Adrenal gland (tissue), 12 donors: Measurements from ENCODE around the gene JADE2. TPM values are rescaled to one million over a fixed set of nuclear protein-coding genes. Genes with fewer than 3 reads are reported as not detected.
A peak's percentile ranks its signal among the peaks of the same experiment; 100 is the strongest.

ENCODE experiments used
- DNase-seq, 7 donors: peaks; one replicate each; pipeline ENCODE4 v3.0.0-alpha.2; 2019 to 2020
- H3K27ac ChIP-seq, 5 donors: fragments of 200-600 bp; sonication (generic) in 4 of 5; 1 replicate in 3 of 5; 2 replicates in 2 of 5; pipeline versions ENCODE4 v1.5.1 to v1.8.0; 2016 to 2020; ENCODE audit warnings: mild to moderate bottlenecking in 1 of 5
- H3K27me3 ChIP-seq: fragments of 200-600 bp; 2 replicates; pipeline ENCODE4 v1.8.0; 2021
- H3K36me3 ChIP-seq, 2 donors: fragments of 200-600 bp; replicated peaks in 1 of 2; 1 replicate in 1 of 2; 2 replicates in 1 of 2; pipeline versions ENCODE4 v1.5.1 to v1.8.0; 2018 to 2022
- H3K4me1 ChIP-seq, 2 donors: fragments of 200-600 bp; replicated peaks in 1 of 2; 1 replicate in 1 of 2; 2 replicates in 1 of 2; pipeline versions ENCODE4 v1.5.1 to v1.8.0; 2018 to 2021
- H3K4me3 ChIP-seq, 4 donors: fragments of 200-600 bp; sonication (generic) in 3 of 4; one replicate each; pipeline ENCODE4 v1.5.1; 2016 to 2018
- H3K9me3 ChIP-seq, 3 donors: fragments of 200-600 bp; sonication (generic) in 1 of 3; replicated peaks in 1 of 3; 1 replicate in 2 of 3; 2 replicates in 1 of 3; pipeline versions ENCODE4 v1.5.1 to v1.8.0; 2016 to 2021
- POLR2A ChIP-seq, 2 donors: fragments of 450-650 bp; IDR thresholded peaks; one replicate each; pipeline ENCODE4 v1.6.1; 2017; ENCODE audit warnings: antibody characterized with exemption in 2 of 2, mild to moderate bottlenecking in 2 of 2, moderate library complexity in 1 of 2
- WGBS, 4 donors: extraction: QIAGEN DNeasy Blood & Tissue Kit in 2 of 4; methylation state at CpG; one replicate each; pipeline versions ENCODE4 v1.1.5 to v1.1.7; 2013 to 2017; 5-methylcytosine and 5-hydroxymethylcytosine counted together
- intact Hi-C, 2 donors: fragments of 100-400 bp; cut with DNase I; formaldehyde crosslinking; loops; one replicate each; pipeline versions ENCODE4 v1.14.1 to v1.15.0; 2022 to 2023
- polyA plus RNA-seq, 3 donors: library from polyadenylated mRNA; stranded (reverse); fragments of 200-250 nt in 2 of 3; fragments of 350-450 nt in 1 of 3; fragmentation: Illumina TruSeq in 1 of 3; extraction: RNeasy Lipid Tissue Mini Kit (QIAGEN cat#74804) in 1 of 3; gene quantifications; one replicate each; pipeline ENCODE4 v1.2.3, GENCODE V29; 2013 to 2014
- total RNA-seq, 9 donors: library from RNA; depleted of rRNA in 4 of 9; stranded (reverse); fragments of >200 nt in 4 of 9; fragments of 120-200 nt in 1 of 9; fragmentation: NEBNext Ultra II Directional in 1 of 9; extraction: Animal tissue kit (Norgen Biotek cat#: 25700) in 1 of 9; gene quantifications; one replicate each; pipeline versions ENCODE4 v1.1.0 to v1.2.4, GENCODE V29; 2013 to 2023
- TF ChIP-seq, protein P1 (sequence below), 6 experiments: fragments of 450-650 bp in 4 of 6; fragments of 200-600 bp in 2 of 6; sonication (generic) in 1 of 6; IDR thresholded peaks; 1 replicate in 5 of 6; 2 replicates in 1 of 6; pipeline versions ENCODE4 v1.5.1 to v1.8.0; 2016 to 2021; ENCODE audit warnings: antibody characterized with exemption in 6 of 6, mild to moderate bottlenecking in 2 of 6, moderate library complexity in 1 of 6
- donor health status: healthy with polysubstance abuse.
- donor health status: Bipolar disorder and iron deficiency.
- donor health status: DM: yes; HTN: yes; CAD: no.
- donor health status: DM: no; HTN: no; CAD: no.
- donor health status: DM: no; HTN: no; CAD: no.
- donor health status: DM: yes; HTN: yes; CAD: no.

Gene JADE2
- total and polyA plus RNA-seq, 12 donors = 7.9 to 180 (median 70.2) TPM

DNA sequence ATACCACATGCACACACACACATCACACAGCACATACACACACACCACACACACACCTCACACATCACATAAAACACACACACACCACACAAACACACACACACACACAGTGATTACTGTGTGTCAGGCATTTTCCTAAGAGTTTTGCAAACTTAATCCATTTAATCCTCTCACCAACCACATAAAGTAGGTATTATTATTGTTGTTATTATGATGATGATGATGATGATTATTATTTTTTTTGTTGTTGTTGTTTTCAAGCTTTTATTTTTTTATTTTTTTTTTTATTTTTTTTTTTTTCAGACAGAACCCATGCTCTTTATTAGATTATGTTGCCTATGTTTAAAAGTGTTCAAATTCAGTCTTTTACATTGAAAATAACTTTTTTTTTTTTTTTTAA, 31.5 kb downstream of the JADE2 start:
- TF ChIP-seq, protein P1, sequence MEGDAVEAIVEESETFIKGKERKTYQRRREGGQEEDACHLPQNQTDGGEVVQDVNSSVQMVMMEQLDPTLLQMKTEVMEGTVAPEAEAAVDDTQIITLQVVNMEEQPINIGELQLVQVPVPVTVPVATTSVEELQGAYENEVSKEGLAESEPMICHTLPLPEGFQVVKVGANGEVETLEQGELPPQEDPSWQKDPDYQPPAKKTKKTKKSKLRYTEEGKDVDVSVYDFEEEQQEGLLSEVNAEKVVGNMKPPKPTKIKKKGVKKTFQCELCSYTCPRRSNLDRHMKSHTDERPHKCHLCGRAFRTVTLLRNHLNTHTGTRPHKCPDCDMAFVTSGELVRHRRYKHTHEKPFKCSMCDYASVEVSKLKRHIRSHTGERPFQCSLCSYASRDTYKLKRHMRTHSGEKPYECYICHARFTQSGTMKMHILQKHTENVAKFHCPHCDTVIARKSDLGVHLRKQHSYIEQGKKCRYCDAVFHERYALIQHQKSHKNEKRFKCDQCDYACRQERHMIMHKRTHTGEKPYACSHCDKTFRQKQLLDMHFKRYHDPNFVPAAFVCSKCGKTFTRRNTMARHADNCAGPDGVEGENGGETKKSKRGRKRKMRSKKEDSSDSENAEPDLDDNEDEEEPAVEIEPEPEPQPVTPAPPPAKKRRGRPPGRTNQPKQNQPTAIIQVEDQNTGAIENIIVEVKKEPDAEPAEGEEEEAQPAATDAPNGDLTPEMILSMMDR (IDR thresholded peaks at IDR 0.05) = no peak
- no peak for TF ChIP-seq POLR2A (IDR thresholded peaks at IDR 0.05)
- no peak for DNase-seq
- intact Hi-C loops = no loop called here
- no peak overlapping the region for H3K4me3 ChIP-seq
- peaks cover 38 to 50% of the 10 kb centered on the region in 2 donors for H3K4me1 ChIP-seq
- H3K36me3 ChIP-seq = peaks cover 0 to 38% of the 10 kb centered on the region in 2 donors
- H3K27ac ChIP-seq = peak overlapping the region in 1 of 5 donors; percentile 96
- H3K27me3 ChIP-seq = no peaks in the 10 kb centered on the region
- H3K9me3 ChIP-seq = no peaks in the 10 kb centered on the region

DNA sequence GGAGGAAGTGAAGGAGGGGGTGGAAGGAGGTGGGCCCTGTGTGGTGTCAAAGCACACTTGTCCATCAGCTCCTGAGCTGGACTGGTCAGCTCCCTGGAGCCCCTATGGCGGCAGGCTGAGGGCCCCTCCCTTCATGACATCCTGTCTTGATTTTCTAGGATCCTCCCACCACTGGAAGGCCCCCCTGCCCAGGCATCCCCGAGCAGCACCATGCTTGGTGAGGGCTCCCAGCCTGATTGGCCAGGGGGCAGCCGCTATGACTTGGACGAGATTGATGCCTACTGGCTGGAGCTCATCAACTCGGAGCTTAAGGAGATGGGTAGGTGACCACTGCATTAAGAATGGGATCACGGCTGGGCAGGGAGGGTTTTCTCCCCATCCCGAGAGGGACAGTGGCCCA, 34.2 kb downstream of the JADE2 start:
- no peak for DNase-seq
- no peak for TF ChIP-seq POLR2A (IDR thresholded peaks at IDR 0.05)
- TF ChIP-seq, protein P1 (IDR thresholded peaks at IDR 0.05) = no peak
- 67 to 86% (median 80%) methylated on average over 3 to 7 of the region's 7 CpGs for WGBS, 4 donors
- H3K27me3 ChIP-seq = no peaks in the 10 kb centered on the region
- intact Hi-C loops = no loop called here
- no peak overlapping the region for H3K4me3 ChIP-seq
- H3K9me3 ChIP-seq = no peaks in the 10 kb centered on the region
- peaks cover 0 to 62% of the 10 kb centered on the region in 2 donors for H3K36me3 ChIP-seq
- peak overlapping the region in 3 of 5 donors; percentile 39 to 45 (median 44) for H3K27ac ChIP-seq
- peaks cover 29 to 37% of the 10 kb centered on the region in 2 donors for H3K4me1 ChIP-seq

GRCh38 chr5:134560698-134561097, 35.2 kb downstream of the JADE2 start:
- Histone ChIP-seq H3K27me3 (no peaks in the 10 kb centered on the region), H3K36me3 (peaks cover 0 to 72% of the 10 kb centered on the region in 2 donors), H3K4me3 (no peak overlapping the region), H3K9me3 (no peaks in the 10 kb centered on the region), H3K4me1 (peaks cover 18 to 26% of the 10 kb centered on the region in 2 donors), H3K27ac (peak overlapping the region in 2 of 5 donors; percentile 75)
- 91 to 95% (median 91%) methylated on average over 5 to 15 of the region's 15 CpGs for WGBS, 4 donors
- TF ChIP-seq, protein P1 (IDR thresholded peaks at IDR 0.05) = no peak
- no peak for TF ChIP-seq POLR2A (IDR thresholded peaks at IDR 0.05)
- intact Hi-C loops = no loop called here
- peak in 1 of 7 donors; percentile 12 for DNase-seq

DNA sequence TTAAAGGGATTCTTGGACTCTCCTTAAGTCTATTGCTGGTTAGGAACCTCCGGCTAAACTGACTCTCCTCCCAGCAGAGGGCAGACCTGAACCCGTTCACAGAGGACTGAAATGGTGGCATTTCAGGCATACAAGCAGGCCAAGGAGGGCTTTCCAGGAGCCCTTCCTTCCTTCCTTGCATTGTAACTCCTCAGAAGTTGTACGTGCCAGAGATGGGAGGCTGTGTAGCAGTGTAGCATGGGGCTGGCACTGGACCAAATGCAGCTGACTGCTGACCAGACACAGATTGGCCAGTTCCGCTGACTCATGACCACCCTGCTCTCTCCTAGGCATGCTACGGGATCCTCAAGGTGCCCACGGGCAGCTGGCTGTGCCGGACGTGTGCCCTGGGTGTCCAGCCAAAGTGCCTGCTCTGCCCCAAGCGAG, 36.4 kb downstream of the JADE2 start:
- Histone ChIP-seq H3K9me3 (no peaks in the 10 kb centered on the region), H3K4me3 (no peak overlapping the region), H3K36me3 (peaks cover 0 to 84% of the 10 kb centered on the region in 2 donors), H3K27me3 (no peaks in the 10 kb centered on the region), H3K4me1 (peaks cover 19 to 22% of the 10 kb centered on the region in 2 donors), H3K27ac (peak overlapping the region in 3 of 5 donors; percentile 64 to 75 (median 75))
- 28 to 67% (median 37%) methylated on average over 1 to 9 of the region's 9 CpGs for WGBS, 4 donors
- intact Hi-C loops = no loop called here
- peak; percentile 83 to 98 (median 96) for DNase-seq
- TF ChIP-seq, protein P1 (IDR thresholded peaks at IDR 0.05) = peak; percentile 17 to 44 (median 35)
- TF ChIP-seq POLR2A (IDR thresholded peaks at IDR 0.05) = peak in 1 of 2 donors; percentile 58
